Activated naive CD8-positive, alpha-beta T cell (primary cell): Measurements from ENCODE around the gene ZNF408.
"Not testable (repeated sequence)": the region's sequence is repeated elsewhere in the genome, so short reads cannot be mapped to it uniquely, and the experiment has no call there.

ENCODE experiments used
- H3K27ac Mint-ChIP-seq: one replicate; pipeline ENCODE4 v1.8.0; 2021; ENCODE audit warnings: mixed read lengths
- H3K27me3 Mint-ChIP-seq: one replicate; pipeline ENCODE4 v1.8.0; 2021; ENCODE audit warnings: mixed read lengths
- H3K36me3 Mint-ChIP-seq: one replicate; pipeline ENCODE4 v1.8.0; 2021; ENCODE audit warnings: mixed read lengths
- H3K4me1 Mint-ChIP-seq: one replicate; pipeline ENCODE4 v1.8.0; 2021; ENCODE audit warnings: low read depth, mixed read lengths
- H3K4me3 Mint-ChIP-seq: one replicate; pipeline ENCODE4 v1.8.0; 2021; ENCODE audit warnings: mild to moderate bottlenecking, mixed read lengths
- H3K9me3 Mint-ChIP-seq: one replicate; pipeline ENCODE4 v1.8.0; 2021; ENCODE audit warnings: low read depth, mixed read lengths

The ZNF408 gene

DNA sequence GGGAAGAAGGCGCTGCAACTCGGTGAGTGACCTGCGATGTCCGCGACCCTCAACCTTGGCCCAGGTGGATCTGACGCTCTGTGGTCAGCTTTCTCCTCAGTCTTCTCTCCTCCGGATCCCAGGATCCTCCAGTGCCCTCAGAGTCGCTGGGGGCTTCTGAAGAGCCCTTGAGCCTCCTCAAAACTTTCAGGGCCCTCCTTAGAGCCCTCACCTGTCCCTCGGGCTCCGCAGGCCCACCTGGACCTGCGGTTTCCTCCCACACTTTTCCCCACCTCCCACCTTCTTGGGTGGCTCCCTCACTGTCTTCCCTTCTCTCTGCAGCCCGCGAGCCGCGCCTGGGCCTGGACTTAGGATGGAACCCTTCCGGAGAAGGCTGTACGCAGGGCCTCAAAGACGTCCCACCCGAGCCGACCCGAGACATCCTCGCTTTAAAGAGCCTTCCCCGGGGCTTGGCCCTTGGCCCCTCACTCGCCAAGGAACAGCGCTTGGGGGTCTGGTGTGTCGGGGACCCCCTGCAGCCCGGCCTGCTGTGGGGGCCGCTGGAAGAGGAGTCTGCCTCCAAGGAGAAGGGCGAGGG lies 335 bp downstream of the ZNF408 start:
- no peaks in the 10 kb centered on the region for H3K27me3 Mint-ChIP-seq
- peak overlapping the region; percentile 99 for H3K4me3 Mint-ChIP-seq
- peaks cover 50% of the 10 kb centered on the region for H3K4me1 Mint-ChIP-seq
- peak overlapping the region; percentile 99 for H3K27ac Mint-ChIP-seq
- no peaks in the 10 kb centered on the region for H3K9me3 Mint-ChIP-seq
- peaks cover 5% of the 10 kb centered on the region for H3K36me3 Mint-ChIP-seq

DNA sequence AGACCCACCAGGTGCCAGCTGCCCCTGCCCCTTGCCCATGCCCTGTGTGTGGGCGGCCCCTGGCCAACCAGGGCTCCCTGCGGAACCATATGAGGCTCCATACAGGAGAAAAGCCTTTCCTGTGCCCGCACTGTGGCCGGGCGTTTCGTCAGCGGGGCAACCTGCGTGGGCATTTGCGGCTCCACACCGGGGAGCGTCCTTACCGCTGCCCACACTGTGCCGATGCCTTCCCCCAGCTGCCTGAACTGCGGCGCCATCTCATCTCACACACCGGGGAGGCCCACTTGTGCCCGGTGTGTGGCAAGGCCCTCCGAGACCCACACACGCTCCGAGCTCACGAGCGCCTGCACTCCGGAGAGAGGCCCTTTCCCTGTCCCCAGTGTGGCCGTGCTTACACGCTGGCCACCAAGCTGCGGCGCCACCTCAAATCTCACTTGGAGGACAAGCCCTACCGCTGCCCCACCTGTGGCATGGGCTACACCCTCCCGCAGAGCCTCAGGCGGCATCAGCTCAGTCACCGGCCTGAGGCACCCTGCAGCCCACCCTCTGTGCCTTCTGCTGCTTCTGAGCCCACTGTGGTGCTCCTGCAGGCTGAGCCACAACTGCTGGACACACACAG lies 4.3 kb downstream of the ZNF408 start:
- no peaks in the 10 kb centered on the region for H3K27me3 Mint-ChIP-seq
- peaks cover 29% of the 10 kb centered on the region for H3K4me1 Mint-ChIP-seq
- H3K4me3 Mint-ChIP-seq, result no peak overlapping the region
- H3K36me3 Mint-ChIP-seq, result peaks cover 9% of the 10 kb centered on the region
- H3K27ac Mint-ChIP-seq, result no peak overlapping the region
- no peaks in the 10 kb centered on the region for H3K9me3 Mint-ChIP-seq

DNA sequence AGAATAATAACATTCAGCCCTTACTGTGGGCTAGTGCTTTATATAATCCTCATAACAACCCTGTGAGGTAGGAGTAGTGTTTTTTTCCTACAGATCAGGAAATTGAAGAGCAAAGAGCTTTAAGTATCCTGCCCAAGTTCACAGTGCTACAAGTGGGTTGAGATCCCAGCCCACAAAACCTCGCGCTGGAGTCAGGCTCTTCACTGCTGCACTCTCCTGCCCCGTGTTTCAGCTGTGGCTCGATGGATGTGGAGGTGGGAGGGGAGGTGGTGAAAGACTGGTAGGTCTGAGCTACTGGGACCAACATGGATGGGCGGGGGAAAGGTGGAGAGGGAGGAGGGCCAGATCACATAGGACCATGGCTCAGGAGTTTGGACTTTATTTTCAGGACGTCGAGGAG lies 6.1 kb downstream of the ZNF408 start:
- no peak overlapping the region for H3K27ac Mint-ChIP-seq
- H3K4me1 Mint-ChIP-seq, result peaks cover 20% of the 10 kb centered on the region
- no peaks in the 10 kb centered on the region for H3K27me3 Mint-ChIP-seq
- H3K9me3 Mint-ChIP-seq, result no peaks in the 10 kb centered on the region
- H3K36me3 Mint-ChIP-seq, result peaks cover 6% of the 10 kb centered on the region
- no peak overlapping the region for H3K4me3 Mint-ChIP-seq

DNA sequence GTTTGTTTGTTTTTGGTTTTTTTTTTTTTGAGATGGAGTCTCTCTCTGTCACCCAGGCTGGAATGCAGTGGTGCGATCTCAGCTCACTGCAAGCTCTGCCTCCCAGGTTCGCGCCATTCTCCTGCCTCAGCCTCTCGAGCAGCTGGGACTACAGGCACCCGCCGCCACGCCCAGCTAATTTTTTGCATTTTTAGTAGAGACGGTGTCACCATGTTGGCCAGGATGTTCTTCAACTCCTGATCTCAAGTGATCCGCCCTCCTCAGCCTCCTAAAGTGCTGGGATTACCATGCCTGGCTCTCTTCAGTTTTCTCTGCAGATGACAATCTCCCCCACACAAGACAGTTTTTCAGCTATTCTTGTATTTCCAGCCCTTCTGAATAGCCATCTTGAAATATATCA lies 8.5 kb downstream of the ZNF408 start:
- H3K36me3 Mint-ChIP-seq, H3K4me1 Mint-ChIP-seq, H3K9me3 Mint-ChIP-seq, H3K4me3 Mint-ChIP-seq, H3K27ac Mint-ChIP-seq, H3K27me3 Mint-ChIP-seq: not testable (repeated sequence)

DNA sequence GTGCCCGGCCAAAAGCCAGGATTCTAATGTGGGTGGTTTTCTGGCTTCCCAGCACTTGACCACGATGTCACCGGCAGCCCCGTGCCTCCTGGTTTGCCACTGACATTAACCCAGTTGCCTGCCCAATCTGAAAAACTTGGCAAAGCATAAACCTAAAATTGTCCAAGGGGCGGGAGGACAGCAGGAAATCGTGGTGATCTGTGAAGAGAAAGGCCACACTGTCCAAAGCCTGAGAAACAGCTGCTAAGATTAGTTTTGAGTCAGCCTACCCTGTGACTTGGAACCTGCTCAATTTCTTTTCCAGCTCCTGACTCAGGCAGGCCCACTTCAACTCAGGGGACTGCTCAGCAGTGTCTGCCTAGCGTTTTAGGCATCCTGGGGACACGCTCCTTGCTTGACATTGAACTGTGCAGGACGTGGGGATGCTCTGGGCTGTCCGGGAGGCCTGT lies 10.0 kb downstream of the ZNF408 start:
- Mint-ChIP-seq H3K27ac (no peak overlapping the region), H3K36me3 (peaks cover 4% of the 10 kb centered on the region), H3K4me1 (peaks cover 6% of the 10 kb centered on the region), H3K27me3 (no peaks in the 10 kb centered on the region), H3K9me3 (no peaks in the 10 kb centered on the region), H3K4me3 (no peak overlapping the region)

DNA sequence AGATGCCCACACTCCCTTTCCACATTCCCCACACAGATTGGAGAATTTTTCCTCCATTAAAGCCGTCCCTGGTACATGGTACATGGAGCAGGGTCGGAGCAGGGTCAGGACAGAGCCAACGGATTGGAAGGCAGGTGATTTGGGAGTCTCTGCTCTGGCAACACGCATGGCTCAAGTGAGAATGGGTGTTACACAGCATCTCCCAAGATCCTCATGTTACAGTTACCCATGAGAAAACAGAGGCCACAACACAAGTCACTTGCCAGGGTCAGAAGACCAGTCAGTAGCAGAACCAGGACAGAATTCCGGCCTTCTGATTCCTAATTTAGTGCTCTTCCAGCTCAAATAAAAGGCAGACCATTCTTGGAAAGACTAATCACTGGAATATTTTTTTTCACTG lies 10.5 kb downstream of the ZNF408 start:
- Mint-ChIP-seq H3K4me3 (no peak overlapping the region), H3K4me1 (peaks cover 6% of the 10 kb centered on the region), H3K27me3 (no peaks in the 10 kb centered on the region), H3K9me3 (no peaks in the 10 kb centered on the region), H3K27ac (no peak overlapping the region), H3K36me3 (peaks cover 4% of the 10 kb centered on the region)

DNA sequence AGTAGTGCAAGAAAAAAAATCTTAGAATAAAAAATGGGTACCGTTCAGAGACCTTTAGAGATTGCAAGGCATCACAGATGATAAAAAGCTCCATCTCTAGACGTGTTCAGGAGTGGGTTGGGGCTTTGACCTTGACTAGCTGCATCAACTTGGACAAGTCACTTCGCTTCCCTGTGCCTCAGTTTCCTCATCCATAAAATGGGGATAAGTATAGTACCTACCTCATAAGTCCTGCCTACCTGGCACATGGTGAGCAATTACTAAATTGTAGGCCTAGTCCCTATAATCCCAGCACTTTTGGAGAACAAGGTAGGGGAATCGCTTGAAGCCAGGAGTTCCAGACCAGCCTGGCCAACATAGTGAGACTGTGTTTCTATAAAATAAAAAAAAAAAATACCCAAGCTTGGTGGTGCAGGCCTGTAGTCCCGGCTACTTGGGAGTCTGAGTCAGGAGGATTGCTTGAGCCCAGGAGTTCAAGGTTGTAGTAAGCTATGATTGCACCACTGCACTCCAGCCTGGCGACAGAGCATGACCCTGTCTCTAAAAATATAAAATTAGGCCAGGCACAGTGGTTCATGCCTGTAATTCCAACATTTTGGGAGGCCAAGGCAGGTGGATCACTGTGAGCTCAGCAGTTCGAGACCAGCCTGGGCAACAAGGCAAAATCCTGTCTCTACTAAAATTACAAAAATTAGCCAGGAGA lies 12.2 kb downstream of the ZNF408 start:
- H3K4me3 Mint-ChIP-seq, result no peak overlapping the region
- H3K27me3 Mint-ChIP-seq, result no peaks in the 10 kb centered on the region
- no peaks in the 10 kb centered on the region for H3K36me3 Mint-ChIP-seq
- H3K27ac Mint-ChIP-seq, result no peak overlapping the region
- H3K9me3 Mint-ChIP-seq, result no peaks in the 10 kb centered on the region
- H3K4me1 Mint-ChIP-seq, result peaks cover under 1% of the 10 kb centered on the region

DNA sequence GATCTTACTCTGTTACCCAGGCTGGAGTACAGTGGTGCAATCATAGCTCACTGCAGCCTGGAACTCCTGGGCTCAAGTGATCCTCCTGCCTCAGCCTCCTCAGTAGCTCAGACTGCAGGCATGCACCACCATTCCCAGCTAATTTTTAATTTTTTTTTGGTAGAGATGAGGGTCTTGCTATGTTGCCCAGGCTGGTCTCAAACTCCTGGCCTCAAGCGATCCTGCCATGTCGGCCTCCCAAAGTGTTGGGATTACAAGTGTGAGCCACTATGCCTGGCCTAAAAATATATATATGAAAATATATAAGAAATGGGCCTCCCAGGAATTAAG lies 17.0 kb downstream of the ZNF408 start:
- not testable (repeated sequence) for H3K4me1 Mint-ChIP-seq, H3K27me3 Mint-ChIP-seq, H3K4me3 Mint-ChIP-seq, H3K36me3 Mint-ChIP-seq, H3K27ac Mint-ChIP-seq, H3K9me3 Mint-ChIP-seq

DNA sequence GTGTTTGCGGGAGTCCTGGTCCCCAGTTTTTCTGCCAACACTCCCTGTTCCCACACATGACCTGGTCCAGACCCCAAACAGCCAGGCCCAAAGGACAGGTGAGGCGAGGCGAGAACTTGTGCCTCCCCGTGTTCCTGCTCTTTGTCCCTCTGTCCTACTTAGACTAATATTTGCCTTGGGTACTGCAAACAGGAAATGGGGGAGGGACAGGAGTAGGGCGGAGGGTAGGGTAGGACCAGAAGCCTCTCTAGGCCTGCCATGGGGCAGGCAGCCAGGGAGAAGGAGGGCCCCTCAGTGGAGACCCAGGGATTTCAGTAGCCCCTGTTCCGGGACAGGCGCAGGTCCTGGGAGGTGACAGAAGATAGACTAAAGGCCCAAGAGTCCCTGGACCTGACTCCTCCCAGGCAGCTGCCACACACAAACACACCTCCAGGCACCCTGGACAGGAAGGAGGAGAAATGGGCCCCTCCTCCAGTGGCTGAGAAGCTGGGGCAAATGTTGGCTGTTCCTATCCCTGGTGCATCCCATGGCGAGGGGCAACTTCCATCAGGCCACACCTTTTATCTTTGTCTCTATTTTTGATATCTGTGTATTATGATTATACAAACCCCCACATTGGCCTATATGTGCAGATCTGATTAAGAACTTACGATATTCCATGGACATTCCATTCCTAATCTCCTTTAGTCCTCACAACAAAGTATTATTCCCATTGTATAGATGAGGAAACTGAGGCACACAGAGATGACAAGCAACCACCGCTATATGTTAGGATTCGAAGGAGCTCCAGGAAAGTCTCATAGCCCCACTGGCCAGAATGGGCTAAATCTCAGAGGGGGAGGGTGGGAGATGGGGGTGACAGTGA lies 17.6 kb downstream of the ZNF408 start:
- no peaks in the 10 kb centered on the region for H3K9me3 Mint-ChIP-seq
- H3K36me3 Mint-ChIP-seq, result no peaks in the 10 kb centered on the region
- H3K27me3 Mint-ChIP-seq, result no peaks in the 10 kb centered on the region
- H3K27ac Mint-ChIP-seq, result no peak overlapping the region
- H3K4me3 Mint-ChIP-seq, result no peak overlapping the region
- peaks cover 2% of the 10 kb centered on the region for H3K4me1 Mint-ChIP-seq

DNA sequence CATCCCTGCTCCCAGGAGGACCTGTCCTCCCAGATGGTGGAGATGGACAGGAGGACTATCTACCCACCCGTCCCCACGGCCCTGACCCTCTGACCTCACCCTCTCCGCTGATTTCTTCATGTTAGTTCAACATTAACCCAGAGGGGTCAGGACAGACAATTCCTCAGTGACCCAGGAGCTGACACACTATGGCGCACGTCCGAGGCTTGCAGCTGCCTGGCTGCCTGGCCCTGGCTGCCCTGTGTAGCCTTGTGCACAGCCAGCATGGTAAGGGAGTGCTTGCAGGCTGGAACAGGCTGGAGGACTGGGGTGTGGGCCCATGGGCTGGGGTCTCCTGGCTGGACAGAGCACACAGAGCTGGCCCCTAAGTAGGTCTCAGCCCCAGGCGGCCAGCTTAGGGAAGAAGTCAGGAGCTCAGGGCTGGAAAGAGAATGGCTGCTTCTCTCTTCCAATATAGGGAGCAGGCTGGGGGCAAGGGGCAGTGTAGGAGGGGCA lies 18.3 kb downstream of the ZNF408 start, which contains the start of gene F2:
TSS of gene F2 (plus strand) at position 166 of the 495 bp plus-strand sequence. CDS start at position 189, 23 bp downstream.
- Mint-ChIP-seq H3K4me3 (no peak within 1 kb of the TSS), H3K27ac (no peak within 1 kb of the TSS)

DNA sequence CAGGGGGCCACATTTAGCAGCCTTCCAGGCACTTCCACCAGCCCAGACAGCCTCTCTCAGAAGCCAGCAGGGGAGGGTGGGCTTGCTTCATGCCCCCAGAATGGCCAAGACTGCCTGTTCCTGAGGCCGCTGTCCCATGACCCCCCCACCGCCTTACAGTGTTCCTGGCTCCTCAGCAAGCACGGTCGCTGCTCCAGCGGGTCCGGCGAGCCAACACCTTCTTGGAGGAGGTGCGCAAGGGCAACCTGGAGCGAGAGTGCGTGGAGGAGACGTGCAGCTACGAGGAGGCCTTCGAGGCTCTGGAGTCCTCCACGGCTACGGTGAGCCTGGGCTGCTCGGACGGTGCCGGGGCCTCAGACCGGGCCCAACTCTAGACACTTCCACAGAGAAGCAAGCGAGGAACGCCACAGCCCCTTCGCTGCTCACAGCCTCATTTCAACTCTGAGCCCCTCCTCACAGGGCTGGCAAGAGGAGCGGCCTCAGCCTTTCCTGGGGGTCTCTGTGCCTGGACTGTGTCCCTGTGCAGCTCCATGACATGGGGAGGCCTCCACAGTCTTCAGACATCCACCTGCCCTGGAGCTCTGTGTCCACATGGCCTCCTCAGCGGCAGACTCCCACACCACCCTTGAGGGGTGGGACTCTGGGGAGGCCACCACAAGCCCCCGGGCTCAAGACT lies 18.9 kb downstream of the ZNF408 start:
- Mint-ChIP-seq H3K36me3 (no peaks in the 10 kb centered on the region), H3K4me3 (no peak overlapping the region), H3K9me3 (no peaks in the 10 kb centered on the region), H3K27ac (no peak overlapping the region), H3K27me3 (no peaks in the 10 kb centered on the region), H3K4me1 (peaks cover 2% of the 10 kb centered on the region)

More for the DNA sequence above, 18.3 kb downstream of the ZNF408 start, which contains the start of gene F2:
- no peaks in the 10 kb centered on the region for H3K27me3 Mint-ChIP-seq
- peaks cover 2% of the 10 kb centered on the region for H3K4me1 Mint-ChIP-seq
- H3K36me3 Mint-ChIP-seq, result no peaks in the 10 kb centered on the region
- H3K9me3 Mint-ChIP-seq, result no peaks in the 10 kb centered on the region

DNA sequence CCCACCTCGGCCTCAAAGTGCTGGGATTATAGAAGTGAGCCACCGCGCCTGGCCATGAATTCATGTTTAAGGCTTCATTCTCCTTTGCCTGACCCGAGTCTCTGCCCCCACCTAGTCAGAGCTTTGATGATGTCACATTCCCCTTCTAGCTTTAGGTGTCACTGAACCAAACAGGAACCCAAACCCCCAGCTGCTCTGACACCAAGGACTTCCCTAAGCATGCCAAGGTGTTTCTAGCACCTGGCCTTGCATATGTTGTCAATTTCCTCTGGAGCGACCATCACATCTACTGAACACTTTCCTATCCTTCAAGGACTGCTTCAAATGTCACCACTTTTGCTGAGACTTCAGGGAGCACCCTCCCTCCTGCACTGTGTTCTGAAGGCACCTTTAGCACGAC lies 20.5 kb downstream of the ZNF408 start:
- Mint-ChIP-seq H3K4me1 (peaks cover 2% of the 10 kb centered on the region), H3K27ac (no peak overlapping the region), H3K27me3 (no peaks in the 10 kb centered on the region), H3K9me3 (no peaks in the 10 kb centered on the region), H3K4me3 (no peak overlapping the region), H3K36me3 (no peaks in the 10 kb centered on the region)

DNA sequence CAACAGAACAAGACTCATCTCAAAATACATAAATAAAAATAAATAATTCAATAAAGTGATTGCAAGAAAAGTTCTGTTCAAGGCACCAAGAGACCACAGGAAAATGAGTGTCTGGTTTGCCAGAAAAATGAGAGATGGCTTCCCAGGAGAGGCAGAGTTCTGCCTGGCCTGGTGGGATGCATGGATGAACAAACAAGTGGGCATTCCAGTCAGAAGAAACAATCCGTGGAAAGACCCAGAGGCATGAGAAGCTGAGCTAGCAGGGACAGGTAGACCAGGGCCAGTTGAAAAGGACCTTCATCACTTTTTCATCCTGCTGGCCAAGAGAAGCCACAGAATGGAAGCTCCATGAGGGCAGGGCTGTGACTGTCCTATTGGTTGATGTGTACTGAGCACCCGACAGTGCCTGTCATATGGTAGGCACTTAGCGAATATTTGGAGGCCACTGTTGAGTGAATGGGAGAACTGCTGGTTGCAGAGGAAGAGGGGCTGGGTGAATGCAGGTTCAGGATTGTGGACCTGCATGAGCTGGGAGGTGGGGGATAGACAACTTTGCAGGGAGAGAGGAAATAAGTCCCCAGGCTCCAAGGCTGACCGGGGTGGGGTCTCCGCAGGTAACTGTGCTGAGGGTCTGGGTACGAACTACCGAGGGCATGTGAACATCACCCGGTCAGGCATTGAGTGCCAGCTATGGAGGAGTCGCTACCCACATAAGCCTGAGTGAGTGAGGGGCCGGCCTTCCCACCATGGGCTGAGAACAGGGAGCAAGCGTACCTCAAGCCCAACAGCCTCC lies 21.9 kb downstream of the ZNF408 start:
- Mint-ChIP-seq H3K27me3 (no peaks in the 10 kb centered on the region), H3K4me3 (no peak overlapping the region), H3K27ac (no peak overlapping the region), H3K4me1 (peaks cover 2% of the 10 kb centered on the region), H3K36me3 (no peaks in the 10 kb centered on the region), H3K9me3 (no peaks in the 10 kb centered on the region)

DNA sequence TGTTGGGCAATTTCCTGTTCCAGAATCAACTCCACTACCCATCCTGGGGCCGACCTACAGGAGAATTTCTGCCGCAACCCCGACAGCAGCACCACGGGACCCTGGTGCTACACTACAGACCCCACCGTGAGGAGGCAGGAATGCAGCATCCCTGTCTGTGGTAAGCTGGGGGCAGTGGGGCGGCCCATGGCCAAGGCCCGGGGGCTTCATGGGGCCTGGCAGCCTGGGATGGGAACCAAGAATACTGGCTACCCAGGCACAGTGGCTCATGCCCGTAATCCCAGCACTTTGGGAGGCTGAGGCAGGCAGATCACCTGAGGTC lies 22.5 kb downstream of the ZNF408 start:
- H3K36me3 Mint-ChIP-seq, result no peaks in the 10 kb centered on the region
- no peaks in the 10 kb centered on the region for H3K9me3 Mint-ChIP-seq
- no peak overlapping the region for H3K4me3 Mint-ChIP-seq
- H3K27ac Mint-ChIP-seq, result no peak overlapping the region
- H3K4me1 Mint-ChIP-seq, result no peaks in the 10 kb centered on the region
- no peaks in the 10 kb centered on the region for H3K27me3 Mint-ChIP-seq
